PC-9 (cell line): Measurements from ENCODE around the gene NFATC1. TPM values are rescaled to one million over a fixed set of nuclear protein-coding genes. Genes with fewer than 3 reads are reported as not detected.

Experiments
- BruUV-seq: library from RNA; stranded (reverse); fragments of 400-500 nt; replicated peaks from 2 replicates; lab custom pipeline; 2021; lab: Mats Ljungman, UMichigan
- CTCF ChIA-PET: fragments of 300-600 bp; sonication (Branson Sonifier 250); formaldehyde crosslinking; loops from one replicate; lab custom pipeline; 2022; ENCODE audit warnings: antibody characterized with exemption; lab: Charles Lee
- POLR2A ChIA-PET: fragments of 300-600 bp; sonication (Branson Sonifier 250); formaldehyde crosslinking; loops from one replicate; lab custom pipeline; 2022; ENCODE audit warnings: antibody characterized with exemption; ENCODE audit not compliant: unreplicated experiment; lab: Charles Lee
- DNase-seq, 2 experiments: peaks; one replicate each; pipeline versions ENCODE4 v3.0.0 to v3.0.0-alpha.2; 2015 to 2022; ENCODE audit warnings: mixed read lengths in 1 of 2
- H2AFZ ChIP-seq: fragments of 200-600 bp; sonication (generic); 2 replicates; pipeline ENCODE4 v1.8.1; 2017; ENCODE audit warnings: antibody characterized with exemption
- H3F3A ChIP-seq: fragments of 200-600 bp; sonication (generic); 2 replicates; pipeline ENCODE4 v1.8.1; 2017; ENCODE audit warnings: antibody characterized with exemption, mild to moderate bottlenecking, low read depth; ENCODE audit not compliant: insufficient read depth
- H3K27ac ChIP-seq: fragments of 200-600 bp; sonication (generic); 2 replicates; pipeline ENCODE4 v1.6.1; 2016; ENCODE audit warnings: mixed run types
- H3K27me3 ChIP-seq: fragments of 200-600 bp; sonication (generic); 2 replicates; pipeline ENCODE4 v1.6.1; 2016; ENCODE audit warnings: low read depth, mixed run types; ENCODE audit not compliant: insufficient read depth
- H3K36me3 ChIP-seq: fragments of 200-600 bp; sonication (generic); 2 replicates; pipeline ENCODE4 v1.6.1; 2016; ENCODE audit warnings: low read depth, mixed run types
- H3K4me1 ChIP-seq: fragments of 200-600 bp; sonication (generic); replicated peaks from 2 replicates; pipeline ENCODE4 v1.6.1; 2016; ENCODE audit warnings: mixed run types; ENCODE audit not compliant: insufficient read depth
- H3K4me2 ChIP-seq: fragments of 200-600 bp; sonication (generic); 2 replicates; pipeline ENCODE4 v1.6.1; 2017; ENCODE audit warnings: mixed run types
- H3K4me3 ChIP-seq: fragments of 200-600 bp; sonication (generic); 2 replicates; pipeline ENCODE4 v1.6.1; 2016; ENCODE audit warnings: mixed run types
- H3K79me2 ChIP-seq: fragments of 200-600 bp; sonication (generic); 2 replicates; pipeline ENCODE4 v1.6.1; 2017; ENCODE audit warnings: low read depth, mixed run types
- H3K9me2 ChIP-seq: fragments of 200-600 bp; sonication (generic); 2 replicates; pipeline ENCODE4 v1.8.1; 2017; ENCODE audit warnings: mild to moderate bottlenecking; ENCODE audit not compliant: insufficient read depth
- H3K9me3 ChIP-seq: fragments of 200-600 bp; sonication (generic); 2 replicates; pipeline ENCODE4 v1.8.1; 2016; ENCODE audit warnings: low read depth; ENCODE audit not compliant: insufficient read depth
- H4K20me1 ChIP-seq: fragments of 200-600 bp; sonication (generic); 2 replicates; pipeline ENCODE4 v1.8.1; 2017; ENCODE audit not compliant: insufficient read depth
- CTCF ChIP-seq: fragments of 200-600 bp; sonication (generic); conservative IDR thresholded peaks from 2 replicates; pipeline ENCODE4 v1.6.1; 2017; ENCODE audit warnings: mixed run types, antibody characterized with exemption, mild to moderate bottlenecking, moderate library complexity
- EZH2 ChIP-seq: fragments of 200-600 bp; sonication (generic); IDR thresholded peaks from 2 replicates; pipeline ENCODE4 v1.8.0; 2017; ENCODE audit warnings: antibody characterized with exemption, low read depth
- intact Hi-C: fragments of 100-400 bp; cut with micrococcal nuclease; formaldehyde crosslinking; loops from one replicate; pipeline ENCODE4 v1.10.0; 2022; ENCODE audit not compliant: unreplicated experiment
- total RNA-seq: library from RNA; stranded (reverse); gene quantifications from 2 replicates; pipeline ENCODE4 v1.2.3, GENCODE V29; 2021

Gene NFATC1
- total RNA-seq, 1 experiment from 2014 or later = 2.6 TPM

- no peak for DNase-seq
Measured at GRCh38 chr18:79420033-79420745, 24.5 kb downstream of the NFATC1 start.

GRCh38 chr18:79421275-79421857 lies 25.6 kb downstream of the NFATC1 start:
- H2AFZ ChIP-seq = no peak overlapping the region
- no peaks in the 10 kb centered on the region for H4K20me1 ChIP-seq
- H3K27me3 ChIP-seq = peaks cover 12% of the 10 kb centered on the region; the same call in 1 of the 2 replicates
- no peak overlapping the region for H3K4me3 ChIP-seq
- DNase-seq = no peak
- H3K36me3 ChIP-seq = no peaks in the 10 kb centered on the region
- H3F3A ChIP-seq = no peaks in the 10 kb centered on the region; the same call in 1 of the 2 replicates
- H3K4me1 ChIP-seq = no peaks in the 10 kb centered on the region
- H3K79me2 ChIP-seq = no peaks in the 10 kb centered on the region
- no peak overlapping the region for H3K4me2 ChIP-seq
- no peak for TF ChIP-seq EZH2
- TF ChIP-seq CTCF = no peak
- H3K9me3 ChIP-seq = no peaks in the 10 kb centered on the region
- ChIA-PET CTCF (no interaction called here), POLR2A (no interaction called here)
- no peak overlapping the region for H3K27ac ChIP-seq
- intact Hi-C loops = no loop called here
- BruUV-seq = no TSS peak
- no peaks in the 10 kb centered on the region for H3K9me2 ChIP-seq

More at GRCh38 chr18:79420033-79420745, 24.5 kb downstream of the NFATC1 start:
- Histone ChIP-seq H3K9me2 (no peaks in the 10 kb centered on the region), H3K27me3 (peaks cover 12% of the 10 kb centered on the region; the same call in 1 of the 2 replicates), H3K79me2 (no peaks in the 10 kb centered on the region), H3K4me2 (no peak overlapping the region), H3K36me3 (no peaks in the 10 kb centered on the region), H3K27ac (no peak overlapping the region), H2AFZ (no peak overlapping the region), H3K4me3 (no peak overlapping the region), H3K4me1 (no peaks in the 10 kb centered on the region), H4K20me1 (no peaks in the 10 kb centered on the region), H3F3A (no peaks in the 10 kb centered on the region; the same call in 1 of the 2 replicates), H3K9me3 (no peaks in the 10 kb centered on the region)
- ChIA-PET POLR2A (no interaction called here), CTCF (no interaction called here)
- intact Hi-C loops = no loop called here
- no peak for TF ChIP-seq EZH2
- TF ChIP-seq CTCF = no peak
- no TSS peak for BruUV-seq

- TF ChIP-seq CTCF (no peak), EZH2 (no peak)
- no peaks in the 10 kb centered on the region for H3K9me2 ChIP-seq
- ChIA-PET CTCF (no interaction called here), POLR2A (no interaction called here)
- no peak overlapping the region for H2AFZ ChIP-seq
- H3K27ac ChIP-seq = no peak overlapping the region
- no peaks in the 10 kb centered on the region for H3K4me1 ChIP-seq
- BruUV-seq = no TSS peak
- H3K4me2 ChIP-seq = no peak overlapping the region
- intact Hi-C loops = no loop called here
- no peak for DNase-seq
- no peaks in the 10 kb centered on the region for H3K79me2 ChIP-seq
- peaks cover 12% of the 10 kb centered on the region; the same call in 1 of the 2 replicates for H3K27me3 ChIP-seq
- no peak overlapping the region for H3K4me3 ChIP-seq
- H3K9me3 ChIP-seq = no peaks in the 10 kb centered on the region
- H4K20me1 ChIP-seq = no peaks in the 10 kb centered on the region
- H3F3A ChIP-seq = no peaks in the 10 kb centered on the region; the same call in 1 of the 2 replicates
- H3K36me3 ChIP-seq = no peaks in the 10 kb centered on the region
Measured at GRCh38 chr18:79422022-79422782, 26.5 kb downstream of the NFATC1 start.
